SH-SY5Y (cell line): ENCODE results near the gene PRRC2A.

Experiments used
- GATA2 ChIP-seq: IDR thresholded peaks from 2 replicates; pipeline ENCODE4 v1.6.1; 2011; ENCODE audit warnings: mild to moderate bottlenecking, low read depth, low read length
- GATA3 ChIP-seq: IDR thresholded peaks from 2 replicates; pipeline ENCODE4 v1.6.1; 2011; ENCODE audit warnings: low read depth, mild to moderate bottlenecking, low read length, moderate library complexity

Gene PRRC2A

DNA sequence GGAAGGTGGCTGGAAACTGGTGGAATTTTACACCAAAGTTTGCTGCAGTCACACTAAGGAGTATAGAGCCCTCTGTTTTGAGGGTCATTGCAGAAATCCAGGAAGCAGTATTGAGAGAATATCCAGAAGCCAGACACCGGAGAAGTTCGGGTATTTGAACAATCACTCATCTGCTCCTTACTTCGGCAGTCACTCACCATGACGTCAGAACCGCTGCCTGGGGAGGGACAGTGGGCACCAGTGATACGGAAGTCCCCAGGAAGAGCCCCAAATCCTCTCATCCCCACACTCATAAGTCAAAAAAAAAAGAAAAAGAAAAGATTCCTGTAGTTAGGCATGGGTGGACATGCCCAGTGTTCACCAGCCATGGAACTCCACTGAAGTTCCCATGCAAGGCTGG is 56.4 kb downstream of the PRRC2A start:
- TF ChIP-seq GATA3: no peak
- no peak for TF ChIP-seq GATA2

DNA sequence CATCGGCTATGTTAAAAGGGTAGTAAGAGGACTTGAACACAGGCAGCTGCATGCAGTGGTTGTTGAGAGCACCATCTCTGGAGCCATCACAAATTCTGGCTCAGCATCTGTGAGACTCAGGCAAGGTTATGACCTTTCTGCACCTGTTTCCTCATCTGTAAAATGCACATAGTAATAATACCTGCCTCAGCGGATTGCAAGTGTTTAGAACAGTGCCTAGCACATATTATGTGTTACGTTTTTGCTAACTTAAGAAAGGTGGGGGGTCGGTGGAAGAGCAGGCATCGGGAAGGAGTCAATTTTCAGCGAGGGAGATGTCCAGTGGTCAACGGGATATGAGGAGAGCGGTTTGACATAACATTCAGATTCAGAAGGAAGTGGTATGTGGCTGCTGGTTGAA is 57.4 kb downstream of the PRRC2A start:
- no peak for TF ChIP-seq GATA2
- no peak for TF ChIP-seq GATA3

GRCh38 chr6:31680226-31681134 is 60.0 kb downstream of the PRRC2A start, which contains the start of gene LY6G5C:
Gene LY6G5C (minus strand): TSS chr6:31681067. CDS start chr6:31680373, 694 bp downstream.
- TF ChIP-seq GATA3 (no peak), GATA2 (no peak)

DNA sequence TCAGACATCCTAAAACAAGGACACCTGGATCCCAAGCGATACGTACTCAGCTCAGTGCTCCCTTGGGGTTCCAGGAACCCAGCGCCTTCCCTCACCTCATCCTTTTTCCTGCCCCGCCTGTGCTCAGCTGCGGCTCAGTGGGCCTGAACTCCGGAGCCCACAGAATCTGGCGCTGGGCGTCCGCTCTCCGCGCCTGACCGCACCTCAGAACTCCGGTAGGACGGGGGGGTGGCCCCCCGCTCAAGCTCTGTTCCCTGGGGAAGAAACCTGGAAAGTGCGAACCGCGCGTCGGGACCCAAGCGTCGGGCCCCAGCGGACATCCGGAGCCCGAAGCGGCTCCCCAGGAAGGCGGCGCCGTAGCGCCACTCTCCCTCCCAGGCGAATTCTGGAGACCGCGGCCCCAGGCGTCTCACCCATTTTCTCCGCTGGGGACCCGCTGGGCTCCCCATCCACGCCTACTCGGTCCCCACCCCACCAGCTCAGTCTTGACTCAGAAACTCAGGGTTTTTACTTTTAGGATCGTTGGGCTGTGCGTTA is 60.7 kb downstream of the PRRC2A start:
- no peak for TF ChIP-seq GATA2
- TF ChIP-seq GATA3: no peak

- no peak for TF ChIP-seq GATA2
- no peak for TF ChIP-seq GATA3
Observed at GRCh38 chr6:31683591-31683990, 63.1 kb downstream of the PRRC2A start.

DNA sequence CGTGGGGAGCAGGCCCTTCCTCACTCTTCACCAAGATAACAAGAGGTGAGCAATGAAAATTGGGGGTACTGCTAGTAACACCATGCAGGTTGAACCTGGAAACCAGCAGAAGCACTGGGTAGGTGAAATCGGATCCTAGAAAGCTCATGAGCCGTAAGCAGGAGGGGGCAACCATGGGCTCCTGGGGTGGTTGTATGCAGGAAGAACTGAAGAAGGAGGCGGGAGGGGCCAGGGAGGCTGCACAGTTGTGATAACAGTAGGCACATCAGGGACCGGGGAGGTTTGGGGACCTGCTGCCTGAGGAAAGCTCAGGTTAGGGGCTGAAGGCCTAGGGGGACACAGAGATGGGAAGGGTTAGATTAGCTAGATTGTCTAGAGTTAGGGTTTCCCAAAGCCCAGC is 66.0 kb downstream of the PRRC2A start:
- no peak for TF ChIP-seq GATA3
- TF ChIP-seq GATA2: no peak

DNA sequence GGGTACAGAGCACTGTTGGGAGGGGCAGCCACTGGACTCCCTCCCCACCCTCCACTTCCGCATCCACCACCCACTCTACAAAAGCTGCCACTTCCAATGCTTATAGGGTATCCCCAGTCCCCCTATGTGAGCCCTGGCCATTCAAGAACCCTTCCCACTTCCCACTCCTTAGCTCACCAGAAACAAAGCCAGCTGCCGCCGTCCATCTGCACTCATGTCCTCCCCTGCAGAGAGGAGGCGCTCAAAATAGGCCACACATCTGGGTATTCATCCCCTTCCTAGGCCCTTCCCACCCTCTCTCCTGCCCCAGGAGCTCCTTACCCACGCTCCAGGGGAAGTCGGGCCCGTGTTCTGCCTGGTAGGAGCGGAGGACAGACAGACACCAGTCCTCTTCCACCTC is 66.8 kb downstream of the PRRC2A start:
- no peak for TF ChIP-seq GATA3
- TF ChIP-seq GATA2: no peak
